Measurements from ENCODE around the gene SFMBT2.

SFMBT2 gene

GRCh38 chr10:7362471-7362870 is 48.4 kb downstream of the SFMBT2 start:
- DNase-seq = no peak

- no peak for DNase-seq
These were observed 49.5 kb downstream of the SFMBT2 start for GRCh38 chr10:7361316-7361715.

GRCh38 chr10:7359954-7360353 is 50.9 kb downstream of the SFMBT2 start:
- no peak for DNase-seq

GRCh38 chr10:7359356-7359755 is 51.5 kb downstream of the SFMBT2 start:
- no peak for DNase-seq

- DNase-seq = no peak
These were observed 53.6 kb downstream of the SFMBT2 start for GRCh38 chr10:7357193-7357592.

GRCh38 chr10:7354330-7355047 is 56.3 kb downstream of the SFMBT2 start:
- no peak for DNase-seq

GRCh38 chr10:7351894-7352293 is 58.9 kb downstream of the SFMBT2 start:
- DNase-seq = no peak

GRCh38 chr10:7350541-7351195 is 60.2 kb downstream of the SFMBT2 start:
- no peak for DNase-seq

GRCh38 chr10:7345717-7346116 is 65.1 kb downstream of the SFMBT2 start:
- DNase-seq = no peak

GRCh38 chr10:7343040-7343439 is 67.8 kb downstream of the SFMBT2 start:
- no peak for DNase-seq

- DNase-seq = no peak
These were observed 70.5 kb downstream of the SFMBT2 start for GRCh38 chr10:7340179-7340874.

GRCh38 chr10:7339510-7339909 is 71.3 kb downstream of the SFMBT2 start:
- no peak for DNase-seq

- no peak for DNase-seq
These were observed 72.4 kb downstream of the SFMBT2 start for GRCh38 chr10:7338469-7338868.

- DNase-seq = no peak
These were observed 73.2 kb downstream of the SFMBT2 start for GRCh38 chr10:7337431-7338171.

GRCh38 chr10:7335977-7336376 is 74.9 kb downstream of the SFMBT2 start:
- DNase-seq = no peak

- no peak for DNase-seq
These were observed 76.2 kb downstream of the SFMBT2 start for GRCh38 chr10:7334642-7334964.

GRCh38 chr10:7333961-7334641 is 76.7 kb downstream of the SFMBT2 start:
- DNase-seq = no peak

- DNase-seq = no peak
These were observed 81.6 kb downstream of the SFMBT2 start for GRCh38 chr10:7329219-7329618.

- DNase-seq = no peak
These were observed 82.9 kb downstream of the SFMBT2 start for GRCh38 chr10:7327885-7328284.

GRCh38 chr10:7322623-7323022 is 88.2 kb downstream of the SFMBT2 start:
- DNase-seq = no peak

- no peak for DNase-seq
These were observed 90.8 kb downstream of the SFMBT2 start for GRCh38 chr10:7320072-7320471.

- DNase-seq = no peak
These were observed 91.2 kb downstream of the SFMBT2 start for GRCh38 chr10:7319632-7320031.

- DNase-seq = no peak
These were observed 92.0 kb downstream of the SFMBT2 start for GRCh38 chr10:7318836-7319235.

Data from NCI-H1105 treated with DMSO at 0.1 percent for 48 hours (cell line).